ENCODE measurements around the gene HIBADH.
"Not testable (repeated sequence)": the region's sequence is repeated elsewhere in the genome, so short reads cannot be mapped to it uniquely, and the experiment has no call there.

HIBADH gene

DNA sequence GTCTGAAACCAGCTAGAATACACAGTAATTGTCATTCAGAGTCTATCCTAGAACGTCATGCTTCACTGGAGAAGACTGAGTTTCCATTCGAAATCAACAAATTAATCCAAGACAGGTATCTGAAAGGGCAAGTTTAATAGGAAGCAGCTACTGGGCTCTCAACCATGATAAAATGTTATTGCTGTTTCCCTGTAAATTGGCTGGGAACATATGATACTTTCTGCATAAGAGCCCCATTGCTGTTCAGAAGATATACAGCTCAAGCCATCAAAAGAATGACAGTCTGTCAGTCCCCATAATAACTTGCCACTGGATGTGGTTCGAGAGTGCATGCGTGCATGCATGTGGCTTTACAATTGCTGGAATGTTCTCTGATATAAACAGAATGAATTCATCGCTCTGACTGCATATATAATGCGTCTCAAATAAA, 129.0 kb downstream of the HIBADH start:
- no peak for DNase-seq

- DNase-seq = peak; percentile 25
Observed at GRCh38 chr7:27532314-27532713, 130.4 kb downstream of the HIBADH start.

DNA sequence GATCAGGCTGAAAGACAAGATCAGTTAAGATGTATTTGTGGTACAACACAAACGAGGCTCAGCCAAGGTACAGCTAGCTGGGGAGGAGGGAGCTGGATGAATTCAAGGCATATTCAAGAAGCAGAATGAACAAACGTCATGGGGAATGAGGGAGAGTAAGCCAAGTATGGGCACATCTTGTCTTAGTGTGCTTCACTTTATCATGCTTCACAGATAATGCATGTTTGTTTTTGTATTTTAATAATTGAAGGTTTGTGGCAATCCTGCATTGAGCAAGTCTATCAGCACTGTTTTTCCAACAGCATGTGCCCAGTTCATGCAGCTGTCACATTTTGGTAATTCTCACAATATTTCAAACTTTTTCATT, 135.4 kb downstream of the HIBADH start:
- DNase-seq = no peak

DNA sequence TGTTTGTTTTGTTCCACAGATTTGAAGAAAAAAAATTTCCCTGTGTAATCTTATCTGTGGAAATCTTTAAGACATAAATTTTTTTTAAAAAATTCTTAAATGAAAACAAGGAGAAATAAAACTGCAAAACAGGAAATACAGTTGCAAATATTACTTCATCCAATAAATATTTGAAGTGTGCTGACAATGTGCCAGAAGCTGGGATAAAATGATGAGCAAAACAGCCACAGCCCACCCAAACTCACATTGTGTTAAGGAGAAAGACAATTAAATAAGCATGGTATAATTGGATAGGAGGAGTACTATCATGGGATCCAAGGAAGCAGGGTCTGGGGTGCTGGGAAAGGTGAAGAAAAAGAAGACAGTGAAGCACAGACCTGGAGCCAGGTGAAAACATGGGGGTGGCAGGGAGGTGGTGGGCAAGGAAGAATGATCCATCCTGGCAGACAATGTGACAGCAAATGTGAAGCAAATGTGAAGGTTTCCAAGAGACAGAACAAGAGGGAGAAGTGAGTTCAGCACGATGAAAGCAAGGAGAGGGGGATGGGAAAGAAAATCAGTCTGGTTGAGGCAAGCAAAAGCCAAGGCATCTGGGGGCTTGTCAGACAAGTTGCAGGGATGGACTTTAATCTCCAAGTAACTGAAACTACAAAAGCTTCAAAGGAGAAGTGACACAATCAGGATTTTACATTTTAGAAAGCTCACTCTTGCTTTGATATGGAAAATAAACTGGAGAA, 135.9 kb downstream of the HIBADH start:
- no peak for DNase-seq

DNA sequence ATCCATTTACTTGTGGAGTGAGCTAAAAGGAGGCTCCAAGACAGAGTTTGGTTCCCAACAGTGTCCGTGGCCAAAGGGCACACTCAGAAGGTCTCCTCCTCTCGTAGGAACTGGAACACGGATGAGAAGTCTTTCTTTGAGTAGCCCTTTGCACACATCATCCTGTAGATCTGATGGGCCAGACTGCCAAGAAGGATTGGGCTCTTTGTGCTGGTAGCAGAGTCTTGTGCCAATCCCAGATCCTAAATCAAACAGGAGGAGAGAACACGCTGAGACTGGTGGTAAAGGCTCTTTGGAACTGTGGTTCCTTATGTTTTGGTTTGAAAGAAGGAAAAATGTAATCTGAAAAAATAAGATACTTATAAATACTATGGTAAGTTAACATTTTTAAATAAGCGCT, 136.6 kb downstream of the HIBADH start:
- no peak for DNase-seq

GRCh38 chr7:27523321-27523720, 139.4 kb downstream of the HIBADH start:
- no peak for DNase-seq

- DNase-seq = no peak
Observed at GRCh38 chr7:27522566-27522965, 140.1 kb downstream of the HIBADH start.

DNA sequence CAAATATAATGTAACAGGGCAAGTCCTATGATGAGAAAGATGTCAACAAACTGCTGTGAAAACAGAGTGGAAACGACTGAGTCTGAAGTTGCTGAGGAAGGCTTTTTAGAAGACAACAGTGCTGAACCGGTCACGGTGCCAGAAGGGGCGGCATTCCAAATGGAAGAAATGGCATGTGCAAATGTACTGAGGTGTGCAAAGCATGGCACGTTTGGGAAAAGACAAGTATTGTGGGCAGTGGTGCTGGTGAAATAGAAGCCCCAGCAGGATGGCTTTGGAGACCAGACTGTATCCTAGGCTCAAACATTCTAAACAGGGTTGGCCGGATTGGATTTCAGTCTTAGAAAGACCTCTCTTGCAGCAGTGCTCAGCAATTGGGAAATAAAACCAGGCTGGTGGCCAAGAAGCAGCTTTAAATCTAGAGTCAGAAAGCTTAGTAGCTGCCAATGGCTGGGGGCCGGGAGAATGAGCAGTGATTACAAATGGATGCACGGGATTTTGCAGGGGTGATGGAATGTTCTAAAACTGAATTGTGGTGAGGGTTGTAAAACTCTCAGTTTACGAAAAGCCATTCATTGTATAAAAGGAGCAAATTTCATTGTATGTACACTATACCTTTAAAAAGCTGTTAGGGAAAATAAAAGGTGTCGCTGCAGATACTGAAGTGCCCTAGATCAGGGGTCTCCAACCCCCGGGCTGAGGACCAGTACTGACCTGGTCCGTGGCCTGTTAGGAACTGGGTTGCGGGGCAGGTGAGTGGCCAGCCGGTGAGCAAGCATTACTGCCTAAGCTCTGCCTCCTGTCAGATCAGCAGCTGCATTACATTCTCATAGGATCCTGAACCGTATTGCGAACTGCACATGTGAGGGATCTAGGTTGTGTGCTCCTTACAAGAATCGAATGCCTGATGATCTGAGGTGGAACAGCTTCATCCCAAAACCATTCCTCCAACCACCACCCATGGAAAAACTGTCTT, 141.6 kb downstream of the HIBADH start:
- DNase-seq = no peak

DNA sequence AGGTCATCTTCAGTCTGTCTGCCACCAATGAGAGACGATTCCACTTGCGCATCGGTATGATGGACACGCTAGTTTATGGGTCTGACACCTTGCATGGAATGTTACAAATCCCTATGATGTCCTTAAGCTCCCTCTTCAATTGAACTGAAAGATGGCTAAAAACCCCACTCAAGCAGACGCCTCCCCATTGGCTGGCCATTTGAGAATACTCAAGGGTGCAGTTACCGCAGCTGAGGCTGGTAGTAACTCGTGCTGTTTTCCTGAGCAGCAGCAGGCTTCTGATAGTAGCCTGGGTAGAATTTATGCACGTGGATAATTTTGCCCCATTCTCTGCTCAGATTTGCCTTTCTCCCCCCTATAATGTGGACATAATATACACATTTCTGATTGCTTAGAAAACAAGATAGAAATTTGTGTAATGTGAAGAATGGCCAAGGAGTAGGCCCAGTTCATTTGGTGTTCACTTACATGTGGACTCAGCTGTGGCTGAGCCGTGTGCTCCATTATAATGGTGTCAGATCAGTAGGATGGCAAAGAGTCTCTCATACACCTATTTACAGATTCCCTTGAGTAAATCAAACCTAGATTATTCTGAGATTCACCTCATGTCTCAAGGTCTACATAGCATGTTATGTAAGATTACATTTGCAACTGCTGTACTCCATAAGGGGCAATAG, 142.8 kb downstream of the HIBADH start:
- DNase-seq = no peak

DNA sequence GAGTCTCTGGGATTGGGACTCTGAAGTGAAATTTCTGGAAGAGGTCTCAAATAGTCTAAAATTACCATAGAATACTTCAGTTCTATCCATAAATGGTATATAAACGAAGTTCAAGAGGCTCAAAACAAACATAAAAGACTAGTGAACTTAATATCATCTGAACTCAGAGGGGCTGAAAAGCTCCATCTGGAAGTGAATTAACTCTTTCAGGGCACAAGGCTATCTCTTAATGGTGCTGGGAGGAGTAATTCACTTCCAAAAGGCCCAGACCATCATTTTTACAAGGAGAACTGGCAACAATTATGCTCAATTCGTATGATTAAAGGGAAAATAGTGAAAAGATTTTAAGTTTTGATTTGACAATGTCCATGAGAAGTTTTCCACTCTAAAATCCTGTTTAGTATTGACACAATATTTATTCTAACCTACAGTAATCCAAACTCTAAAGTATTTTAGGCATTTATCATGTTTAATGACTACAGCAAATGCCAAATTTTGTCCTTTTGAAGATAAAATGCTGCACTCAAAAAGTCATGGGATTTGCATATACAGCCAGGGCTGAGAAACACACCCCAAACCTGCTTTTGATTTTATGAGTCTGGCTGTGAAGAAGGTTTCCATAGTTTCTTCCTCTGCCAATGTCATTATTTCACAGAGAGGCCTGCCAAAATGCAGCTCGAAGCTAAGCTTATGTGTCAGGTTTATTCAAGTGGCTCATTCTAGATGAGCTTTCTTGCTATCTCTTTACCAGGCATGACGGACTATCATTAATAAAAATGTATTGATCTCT, 143.9 kb downstream of the HIBADH start:
- no peak for DNase-seq

- no peak for DNase-seq
Observed at GRCh38 chr7:27516421-27516820, 146.3 kb downstream of the HIBADH start.

GRCh38 chr7:27515933-27516332, 146.8 kb downstream of the HIBADH start:
- no peak for DNase-seq

DNA sequence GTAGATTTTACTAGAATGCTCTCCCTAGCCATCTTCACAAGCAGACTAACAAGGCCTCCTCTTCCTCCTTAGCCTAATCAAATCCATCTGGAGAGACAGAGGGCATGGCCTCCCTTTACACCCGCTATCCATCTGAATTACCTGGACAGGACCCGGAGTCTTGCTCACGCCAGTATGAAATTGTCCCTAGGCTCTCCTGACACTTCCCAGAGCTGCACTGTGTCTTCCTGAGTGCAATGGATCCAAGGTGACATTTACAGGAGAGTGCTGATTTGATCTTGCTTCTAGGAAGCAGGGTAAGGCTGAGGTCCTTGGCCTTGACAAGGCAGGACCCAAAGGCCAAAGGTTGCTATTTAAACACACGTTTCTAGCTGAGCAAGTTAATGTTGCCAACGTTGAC, 147.8 kb downstream of the HIBADH start:
- DNase-seq = no peak

DNA sequence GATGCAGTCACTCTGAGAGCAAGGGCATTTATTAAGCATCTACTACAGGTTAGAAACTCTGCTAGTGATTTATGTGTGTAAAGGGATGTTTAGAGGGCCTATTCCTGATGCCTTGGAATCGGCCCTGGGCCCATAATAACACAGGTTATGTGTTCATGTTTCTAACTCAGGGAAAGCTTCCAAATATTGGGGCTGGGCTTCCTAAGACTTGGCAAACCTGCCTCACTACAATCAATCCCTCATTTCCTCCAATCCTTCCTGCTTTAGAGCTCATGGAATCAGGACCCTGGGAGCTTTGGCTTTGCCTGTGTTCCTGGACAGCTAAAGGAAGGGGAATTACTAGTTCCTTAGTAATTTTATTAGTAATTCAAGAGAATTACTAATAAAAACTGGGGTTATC, 148.8 kb downstream of the HIBADH start:
- DNase-seq = no peak

DNA sequence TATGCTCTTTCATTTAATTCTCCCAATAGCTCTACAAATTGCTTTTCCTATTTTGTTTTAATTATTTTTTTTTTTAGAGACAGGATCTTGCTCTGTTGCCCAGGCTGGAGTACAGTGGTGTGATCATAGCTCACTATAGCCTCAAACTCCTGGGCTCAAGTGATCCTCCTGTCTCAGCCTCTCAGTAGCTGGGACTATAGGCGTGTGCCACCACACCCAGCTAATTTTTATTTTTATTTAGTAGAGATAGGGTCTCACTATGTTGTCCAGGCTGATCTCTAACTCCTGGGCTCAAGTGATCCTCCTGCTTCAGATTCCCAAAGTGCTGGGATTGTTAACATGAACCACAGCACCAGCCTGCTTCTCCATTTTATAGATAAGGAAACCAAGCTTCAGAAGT, 151.3 kb downstream of the HIBADH start:
- DNase-seq = not testable (repeated sequence)

- no peak for DNase-seq
Observed at GRCh38 chr7:27510541-27510940, 152.1 kb downstream of the HIBADH start.

GRCh38 chr7:27501879-27502278, 160.8 kb downstream of the HIBADH start:
- DNase-seq = not testable (repeated sequence)

DNA sequence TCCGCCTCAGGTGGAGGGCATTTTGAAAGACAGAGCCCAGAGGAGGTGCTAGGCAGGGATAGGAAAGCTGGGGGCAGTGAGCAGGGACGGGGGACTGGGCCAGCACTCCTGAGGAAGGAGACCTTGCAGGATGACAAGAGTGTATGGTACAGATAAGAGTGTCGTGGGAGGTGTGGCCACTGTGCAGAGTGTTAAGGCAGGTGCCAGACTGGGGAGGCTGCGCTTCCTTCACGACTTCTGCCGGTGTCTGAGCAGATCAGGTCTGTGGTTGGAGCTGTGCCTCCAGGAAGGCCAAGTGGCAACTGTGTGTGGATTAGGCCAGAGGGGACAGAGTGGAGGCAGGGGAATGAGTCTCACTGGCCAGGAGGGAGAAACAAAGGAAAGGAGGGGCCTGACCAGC, 161.7 kb downstream of the HIBADH start:
- no peak for DNase-seq

DNA sequence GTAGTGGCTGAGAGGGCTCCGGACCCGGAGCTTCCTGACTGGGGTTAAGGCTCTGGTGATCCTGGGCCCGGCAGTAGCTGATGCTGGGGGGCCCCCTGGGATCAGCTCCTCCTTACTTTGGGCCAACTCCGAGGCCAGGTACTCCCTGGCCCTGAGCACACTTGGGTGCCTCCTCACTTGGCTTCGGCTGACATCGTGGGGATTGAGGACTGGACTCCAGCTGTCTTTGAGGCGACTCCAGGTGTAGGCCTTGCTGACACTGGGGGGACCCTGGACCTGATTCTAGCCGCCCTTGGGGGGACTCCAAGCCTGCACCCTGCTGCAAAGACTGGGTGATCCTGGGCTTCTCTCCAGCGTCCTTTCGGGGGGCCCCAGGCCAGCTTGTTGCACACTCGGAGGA, 170.5 kb downstream of the HIBADH start:
- no peak for DNase-seq

DNA sequence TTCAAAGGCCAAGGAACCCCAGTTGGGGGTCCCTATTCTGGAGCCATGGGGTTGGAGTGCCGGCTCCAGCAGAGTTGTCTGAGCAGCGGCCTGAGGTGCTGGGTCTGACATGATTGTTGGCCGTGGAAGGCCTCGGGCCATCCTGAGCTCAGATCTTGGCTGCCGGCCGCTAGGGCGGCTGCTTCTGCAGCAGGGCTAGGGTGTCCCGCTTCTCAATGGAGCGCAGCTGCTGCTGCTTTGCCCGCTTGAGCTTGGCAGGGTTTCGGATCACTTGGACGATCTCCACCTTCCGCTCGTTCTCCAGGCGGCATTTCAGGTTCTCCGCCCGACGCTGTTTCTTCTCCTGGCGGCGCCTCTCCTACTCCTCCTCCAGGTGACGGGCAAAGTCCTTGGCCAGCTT, 171.1 kb downstream of the HIBADH start:
- DNase-seq = no peak

DNA sequence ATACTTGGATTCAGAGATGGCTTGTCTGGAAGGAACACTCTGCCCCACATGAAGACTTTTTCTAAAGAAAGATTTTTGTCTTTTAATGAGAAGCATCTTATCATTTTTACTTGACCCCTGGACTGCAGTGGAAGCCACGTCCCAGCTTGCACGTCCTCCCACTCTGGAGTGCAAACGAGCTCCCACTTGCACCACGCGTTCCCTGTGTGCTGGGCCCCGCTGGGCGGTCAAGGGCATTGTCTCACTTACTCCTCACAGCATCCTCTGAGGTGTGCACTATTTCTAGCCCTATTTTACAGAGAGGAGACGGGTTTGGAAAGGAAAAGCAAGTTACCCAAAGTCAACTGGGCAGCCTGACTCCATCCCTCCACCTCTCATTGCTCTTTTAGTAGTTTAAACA, 175.2 kb downstream of the HIBADH start:
- DNase-seq = no peak

GRCh38 chr7:27484451-27484850, 178.2 kb downstream of the HIBADH start:
- DNase-seq = no peak

DNA sequence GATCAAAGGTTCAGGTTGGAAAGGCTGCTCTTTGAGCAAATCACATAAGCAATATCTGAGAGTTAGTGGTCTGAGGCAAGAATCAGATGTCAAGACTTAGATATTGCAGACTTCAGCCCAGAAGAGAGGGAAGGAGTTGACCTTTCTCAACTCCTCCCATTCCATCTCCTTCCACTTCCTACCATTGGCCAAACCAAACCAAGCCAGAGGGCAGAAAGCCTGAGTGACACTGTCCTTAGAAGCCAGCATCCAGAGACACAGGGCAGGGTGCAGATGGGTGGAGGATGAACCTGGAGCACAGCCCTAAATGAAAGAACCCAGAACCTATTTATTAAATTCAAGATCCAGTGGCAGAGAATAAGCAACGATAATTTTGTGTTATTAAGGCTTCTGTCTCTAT, 180.5 kb downstream of the HIBADH start:
- no peak for DNase-seq

Data from NCI-H1694 treated with DMSO at 0.1 percent for 48 hours (cell line).